Stomach (tissue), 9 donors: ENCODE results near the gene NDUFB2. TPM values are rescaled to one million over a fixed set of nuclear protein-coding genes. Genes with fewer than 3 reads are reported as not detected.

ENCODE experiments used
- DNase-seq, 2 donors: peaks; one replicate each; pipeline versions ENCODE4 v3.0.0 to v3.0.0-alpha.2; 2013 to 2019
- H3K27ac ChIP-seq, 5 donors: fragments of 200-600 bp in 4 of 5; sonication (generic) in 4 of 5; one replicate each; pipeline ENCODE4 v1.5.1; 2013 to 2019; ENCODE audit warnings: mild to moderate bottlenecking in 1 of 5, moderate library complexity in 1 of 5
- H3K27me3 ChIP-seq, 3 donors: fragments of 200-600 bp; sonication (generic); one replicate each; pipeline ENCODE4 v1.5.1; 2017 to 2019; ENCODE audit warnings: mixed run types in 1 of 3
- H3K36me3 ChIP-seq, 4 donors: fragments of 200-600 bp; sonication (generic); 1 replicate in 3 of 4; 2 replicates in 1 of 4; pipeline ENCODE4 v1.5.1; 2016 to 2019
- H3K4me1 ChIP-seq, 4 donors: fragments of 200-600 bp; sonication (generic); one replicate each; pipeline ENCODE4 v1.5.1; 2016 to 2019
- H3K4me3 ChIP-seq, 4 donors: fragments of 200-600 bp; sonication (generic) in 3 of 4; one replicate each; pipeline ENCODE4 v1.5.1; 2016 to 2019; ENCODE audit warnings: mild to moderate bottlenecking in 1 of 4
- H3K9me3 ChIP-seq, 4 donors: fragments of 200-600 bp; sonication (generic); one replicate each; pipeline ENCODE4 v1.5.1; 2016 to 2019
- CTCF ChIP-seq, 7 experiments: fragments of 450-650 bp in 4 of 7; fragments of 200-600 bp in 3 of 7; sonication (generic) in 3 of 7; IDR thresholded peaks; one replicate each; pipeline ENCODE4 v1.5.1; 2016 to 2019; ENCODE audit warnings: antibody characterized with exemption in 7 of 7, control low read depth in 2 of 7, mild to moderate bottlenecking in 1 of 7
- EP300 ChIP-seq: sonication (generic); formaldehyde crosslinking; IDR thresholded peaks from one replicate; pipeline ENCODE4 v1.6.1; 2017; ENCODE audit warnings: antibody characterized with exemption
- POLR2A ChIP-seq, 4 donors: fragments of 450-650 bp; IDR thresholded peaks; one replicate each; pipeline ENCODE4 v1.6.1; 2016; ENCODE audit warnings: antibody characterized with exemption in 4 of 4, control low read depth in 2 of 4, mild to moderate bottlenecking in 1 of 4, moderate library complexity in 1 of 4
- POLR2AphosphoS5 ChIP-seq, 3 donors: sonication (generic); formaldehyde crosslinking; IDR thresholded peaks; one replicate each; pipeline ENCODE4 v1.6.1; 2016; ENCODE audit warnings: antibody characterized with exemption in 3 of 3
- WGBS, 5 donors: extraction: QIAGEN DNeasy Blood & Tissue Kit in 3 of 5; methylation state at CpG; one replicate each; pipeline versions ENCODE4 v1.1.5 to v1.1.7; 2013 to 2018; 5-methylcytosine and 5-hydroxymethylcytosine counted together
- intact Hi-C: fragments of 100-400 bp; cut with DNase I; formaldehyde crosslinking; loops from one replicate; pipeline ENCODE4 v1.15.1; 2023; ENCODE audit warnings: low total_unique reads
- polyA plus RNA-seq, 3 donors: library from polyadenylated mRNA; stranded (reverse); fragments of 200-250 nt; gene quantifications; one replicate each; pipeline ENCODE4 v1.2.3, GENCODE V29; 2013
- total RNA-seq, 5 donors: library from RNA; depleted of rRNA; stranded (reverse); fragments of >200 nt; gene quantifications; one replicate each; pipeline versions ENCODE4 v1.1.0 to v1.2.3, GENCODE V29; 2014 to 2016
- donor health status: healthy with polysubstance abuse.
- donor health status: Bipolar disorder and iron deficiency.
- donor health status: healthy.

NDUFB2 gene
- total and polyA plus RNA-seq, 8 donors: 25.2 to 608 (median 96.6) TPM

- intact Hi-C loops: no loop called here
- DNase-seq: peak; percentile 81 to 93
- WGBS, 5 donors: 0 to 1% (median 0%) methylated on average over 36 to 72 of the region's 72 CpGs
- peaks cover 0 to 14% (median 6%) of the 10 kb centered on the region in 4 donors for H3K36me3 ChIP-seq
- peaks cover 25 to 38% (median 32%) of the 10 kb centered on the region in 4 donors for H3K4me1 ChIP-seq
- no peaks in the 10 kb centered on the region for H3K9me3 ChIP-seq
- H3K27me3 ChIP-seq: no peaks in the 10 kb centered on the region
- H3K4me3 ChIP-seq: peak overlapping the region; percentile 71 to 85 (median 75)
- TF ChIP-seq POLR2A (IDR thresholded peaks at IDR 0.05) (peak in 1 of 4 donors; percentile 22), EP300 (no peak), CTCF (IDR thresholded peaks at IDR 0.05) (no peak), POLR2AphosphoS5 (IDR thresholded peaks at IDR 0.05) (peak in 2 of 3 donors; percentile 39 to 49)
- H3K27ac ChIP-seq: peak overlapping the region; percentile 86 to 96 (median 92)
Measured at GRCh38 chr7:140673063-140673773, 23.3 kb upstream of the NDUFB2 start.

DNA sequence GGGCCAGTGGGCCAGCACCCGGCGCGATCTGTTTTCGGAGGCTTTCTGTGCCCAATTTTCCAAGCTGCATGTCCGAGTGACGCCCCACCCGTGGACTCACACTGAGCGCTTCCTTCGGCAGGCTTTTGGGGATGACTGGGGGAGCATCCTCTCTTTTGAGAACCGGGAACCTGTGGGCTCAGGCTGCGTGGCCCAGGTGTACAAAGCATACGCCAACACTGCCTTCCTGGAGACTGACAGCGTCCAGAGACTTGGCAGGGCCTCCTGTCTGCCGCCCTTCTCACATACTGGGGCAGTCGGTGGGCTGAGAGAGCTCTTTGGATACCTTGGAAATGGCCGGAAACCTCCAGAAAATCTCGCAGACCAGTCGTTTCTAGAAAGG lies 22.7 kb upstream of the NDUFB2 start:
- no peaks in the 10 kb centered on the region for H3K27me3 ChIP-seq
- TF ChIP-seq CTCF (IDR thresholded peaks at IDR 0.05) (no peak), EP300 (no peak), POLR2A (IDR thresholded peaks at IDR 0.05) (no peak), POLR2AphosphoS5 (IDR thresholded peaks at IDR 0.05) (no peak)
- DNase-seq: peak in 1 of 2 donors; percentile 41
- WGBS, 5 donors: 19 to 29% (median 22%) methylated on average over 9 to 18 of the region's 18 CpGs
- intact Hi-C loops: no loop called here
- peaks cover 25 to 38% (median 32%) of the 10 kb centered on the region in 4 donors for H3K4me1 ChIP-seq
- peak overlapping the region; percentile 71 to 85 (median 75) for H3K4me3 ChIP-seq
- peaks cover 0 to 19% (median 12%) of the 10 kb centered on the region in 4 donors for H3K36me3 ChIP-seq
- peak overlapping the region; percentile 27 to 94 (median 90) for H3K27ac ChIP-seq
- no peaks in the 10 kb centered on the region for H3K9me3 ChIP-seq

- WGBS, 5 donors: 40 to 62% (median 46%) methylated on average over 5 of the region's 5 CpGs
- peak overlapping the region in 2 of 4 donors; percentile 74 to 85 for H3K4me3 ChIP-seq
Measured at GRCh38 chr7:140674356-140674800, 22.1 kb upstream of the NDUFB2 start.

More at GRCh38 chr7:140674356-140674800, 22.1 kb upstream of the NDUFB2 start:
- no peak for TF ChIP-seq CTCF (IDR thresholded peaks at IDR 0.05)
- no peak for TF ChIP-seq POLR2AphosphoS5 (IDR thresholded peaks at IDR 0.05)
- peak in 1 of 4 donors; percentile 6 for TF ChIP-seq POLR2A (IDR thresholded peaks at IDR 0.05)
- no peak for TF ChIP-seq EP300
- peak in 1 of 2 donors; percentile 63 for DNase-seq
- Histone ChIP-seq H3K27ac (peak overlapping the region in 4 of 5 donors; percentile 34 to 94 (median 89)), H3K36me3 (peaks cover 5 to 25% (median 18%) of the 10 kb centered on the region in 4 donors), H3K4me1 (peaks cover 25 to 38% (median 32%) of the 10 kb centered on the region in 4 donors), H3K27me3 (no peaks in the 10 kb centered on the region), H3K9me3 (no peaks in the 10 kb centered on the region)
- intact Hi-C loops: no loop called here
